Stimulated activated CD8-positive, alpha-beta memory T cell treated with anti-CD3 and anti-CD28 coated beads, Interleukin-12 subunit alpha, Interleukin-12 subunit beta, amount 100 ng/mL, for 4 hours (primary cell): ENCODE measurements around the gene PLD2.
"Not testable (repeated sequence)": the region's sequence is repeated elsewhere in the genome, so short reads cannot be mapped to it uniquely, and the experiment has no call there.

Experiments used
- DNase-seq: peaks from one replicate; pipeline ENCODE4 v3.0.0-alpha.2; 2020; ENCODE audit warnings: low read depth

Gene PLD2

DNA sequence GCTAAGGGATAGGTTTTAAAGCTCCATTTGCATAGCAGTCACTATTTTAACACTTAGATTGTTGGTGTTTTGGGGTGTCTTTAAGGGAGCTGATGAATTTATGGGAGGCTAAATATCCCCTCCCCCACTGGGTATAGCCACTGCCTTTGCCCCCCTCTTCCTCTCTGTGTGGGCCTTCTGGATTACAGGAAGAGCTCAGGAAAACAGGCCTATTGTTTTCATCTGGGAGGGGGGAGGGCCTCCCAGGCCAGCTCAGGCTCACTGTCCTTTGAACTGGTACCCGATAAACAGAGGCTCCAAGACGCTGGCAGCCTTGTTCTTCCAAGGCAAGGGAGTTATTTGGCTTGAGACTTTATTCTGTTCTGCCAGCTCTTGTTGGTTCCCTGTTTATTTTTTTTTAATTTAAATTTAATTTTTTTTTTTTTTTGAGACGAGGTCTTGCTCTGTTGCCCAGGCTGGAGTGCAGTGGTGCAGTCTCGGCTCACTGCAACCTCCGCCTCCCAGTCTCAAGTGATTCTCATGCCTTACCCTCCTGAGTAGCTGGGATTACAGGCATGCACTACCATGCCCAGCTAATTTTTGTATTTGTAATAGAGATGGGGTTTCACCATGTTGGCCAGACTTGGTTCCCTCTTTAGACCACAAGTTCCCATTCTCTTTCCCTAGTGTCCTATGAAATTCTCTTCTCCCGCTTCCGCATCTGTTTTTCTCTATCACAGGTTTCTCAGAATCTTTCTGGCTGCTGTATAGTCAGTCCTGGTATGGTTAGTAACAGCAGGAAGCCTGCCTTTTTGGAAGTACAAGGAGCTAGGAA is 51.3 kb downstream of the PLD2 start:
- DNase-seq: no peak

GRCh38 chr17:4858882-4859260 is 51.9 kb downstream of the PLD2 start:
- no peak for DNase-seq

DNA sequence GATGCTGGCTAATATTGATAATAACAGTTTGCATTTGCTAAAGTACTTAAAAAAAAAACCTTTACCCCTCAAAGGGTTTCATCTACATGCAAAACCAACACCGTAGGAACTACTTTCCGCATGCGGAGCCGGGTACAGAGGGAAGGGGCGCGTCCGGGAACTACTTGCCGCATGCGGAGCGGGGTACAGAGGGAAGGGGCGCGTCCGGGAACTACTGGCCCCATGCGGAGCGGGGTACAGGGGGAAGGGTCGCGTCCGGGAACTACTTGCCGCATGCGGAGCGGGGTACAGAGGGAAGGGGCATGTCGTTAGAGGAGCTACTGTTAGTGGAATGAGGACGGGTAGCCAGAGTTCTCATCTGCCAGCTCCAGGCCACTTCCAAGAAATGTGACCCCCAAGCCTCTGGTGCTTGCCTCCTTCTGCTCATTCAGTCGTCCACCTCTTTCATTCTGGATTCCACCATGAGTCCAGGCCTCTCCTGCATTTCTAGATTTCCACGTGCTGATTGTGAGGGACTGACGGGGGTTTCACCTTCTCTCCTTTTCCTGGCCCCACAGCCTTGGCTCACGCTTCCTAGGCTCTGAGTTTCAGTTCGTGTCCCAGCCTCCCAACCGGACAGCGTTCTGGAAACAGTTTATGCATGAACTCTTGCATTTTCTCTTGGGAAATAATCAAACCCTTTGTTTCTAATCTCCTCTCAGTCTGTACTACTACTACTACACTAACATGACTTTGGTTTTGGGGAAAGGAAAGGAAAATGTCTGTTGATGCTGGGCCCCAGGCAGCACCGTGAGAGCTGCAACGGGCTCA is 53.1 kb downstream of the PLD2 start:
- DNase-seq: no peak

GRCh38 chr17:4860651-4861050 is 53.7 kb downstream of the PLD2 start:
- no peak for DNase-seq

- no peak for DNase-seq
Measured at GRCh38 chr17:4861052-4861451, 54.1 kb downstream of the PLD2 start.

DNA sequence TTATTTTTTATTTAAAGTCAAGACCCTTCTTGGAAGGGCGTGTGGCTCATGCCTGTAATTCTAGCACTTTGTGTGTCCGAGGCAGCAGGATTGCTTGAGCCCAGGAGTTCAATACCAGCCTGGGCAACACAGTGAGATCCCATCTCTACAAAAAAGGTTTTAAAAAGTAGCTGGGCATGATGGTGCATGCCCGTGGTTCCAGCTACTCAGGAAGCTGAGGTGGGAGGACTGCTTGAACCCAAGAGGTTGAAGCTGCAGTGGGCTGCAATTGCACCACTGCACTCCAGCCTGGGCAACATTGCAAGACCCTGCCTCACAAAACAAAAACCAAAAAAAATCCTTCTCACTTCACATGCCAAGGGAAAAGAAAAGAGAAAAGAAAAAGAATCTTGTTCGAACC is 55.8 kb downstream of the PLD2 start:
- DNase-seq: no peak

GRCh38 chr17:4863321-4863720 is 56.4 kb downstream of the PLD2 start:
- DNase-seq: no peak

- DNase-seq: not testable (repeated sequence)
Measured at GRCh38 chr17:4867535-4867934, 60.6 kb downstream of the PLD2 start.

DNA sequence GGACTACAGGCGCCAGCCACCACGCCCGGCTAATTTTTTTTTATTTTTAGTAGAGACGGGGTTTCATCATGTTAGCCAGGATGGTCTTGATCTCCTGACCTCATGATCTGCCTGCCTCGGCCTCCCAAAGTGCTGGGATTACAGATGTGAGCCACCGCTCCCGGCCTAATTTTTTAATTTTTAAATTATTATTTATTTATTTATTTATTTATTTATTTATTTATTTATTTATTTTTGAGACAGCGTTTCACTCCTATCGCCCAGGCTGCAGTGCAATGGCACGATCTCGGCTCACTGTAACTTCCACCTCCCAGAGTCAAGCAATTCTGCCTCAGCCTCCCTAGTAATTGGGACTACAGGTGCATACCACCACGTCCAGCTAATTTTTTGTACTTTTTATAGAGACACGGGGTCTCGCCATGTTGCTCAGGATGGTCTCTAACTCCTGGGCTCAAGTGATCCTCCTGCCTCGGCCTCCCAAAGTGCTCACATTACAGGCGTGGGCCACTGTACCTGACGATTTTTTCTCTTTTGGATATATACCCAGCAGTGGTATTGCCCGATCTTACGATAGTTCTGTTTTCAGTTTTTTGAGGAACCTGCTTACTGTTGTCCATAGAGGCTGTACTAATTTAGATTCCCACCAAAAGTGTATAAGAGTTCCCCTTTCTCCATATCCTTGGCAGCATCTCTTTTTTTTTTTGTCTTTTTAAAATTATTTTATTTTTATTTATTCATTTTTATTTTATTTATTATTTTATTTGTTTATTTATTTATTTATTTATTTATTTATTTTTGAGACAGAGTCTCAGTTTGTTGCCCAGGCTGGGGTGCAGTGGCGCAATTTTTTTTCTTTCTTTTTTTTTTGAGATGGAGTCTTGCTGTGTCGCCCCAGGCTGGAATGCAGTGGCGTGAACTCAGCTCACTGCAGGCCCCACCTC is 62.4 kb downstream of the PLD2 start:
- DNase-seq: not testable (repeated sequence)

DNA sequence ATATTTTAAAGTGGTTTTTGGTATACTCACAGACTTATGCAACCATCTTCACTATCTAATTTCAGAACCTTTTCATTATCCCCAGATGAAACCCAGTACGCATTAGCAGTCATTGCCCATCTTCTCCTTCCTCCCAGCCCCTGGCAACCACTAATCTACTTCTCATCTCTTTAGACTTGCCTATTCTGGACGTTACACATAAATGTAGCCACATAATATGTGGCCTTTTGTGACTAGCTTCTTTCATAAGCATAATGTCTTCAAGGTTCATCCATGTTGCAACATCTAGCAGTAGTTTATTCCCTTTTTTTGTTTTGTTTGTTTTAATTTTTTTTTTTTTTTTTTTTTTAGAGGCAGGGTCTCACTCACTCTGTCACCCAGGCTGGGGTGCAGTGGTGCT is 63.9 kb downstream of the PLD2 start:
- no peak for DNase-seq

- DNase-seq: no peak
Measured at GRCh38 chr17:4872786-4873185, 65.8 kb downstream of the PLD2 start.
